ENCODE results near the gene MACIR.

GRCh38 chr5:103293719-103294118 lies 35.2 kb downstream of the MACIR start:
- TF ChIP-seq, protein P1, sequence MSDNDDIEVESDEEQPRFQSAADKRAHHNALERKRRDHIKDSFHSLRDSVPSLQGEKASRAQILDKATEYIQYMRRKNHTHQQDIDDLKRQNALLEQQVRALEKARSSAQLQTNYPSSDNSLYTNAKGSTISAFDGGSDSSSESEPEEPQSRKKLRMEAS (IDR thresholded peaks at IDR 0.05): no peak
- TF ChIP-seq TCF12 (IDR thresholded peaks at IDR 0.05; ENCODE audit: low read depth) (no peak), EP300 (IDR thresholded peaks at IDR 0.05; ENCODE audit: borderline replicate concordance) (no peak), CREB1 (IDR thresholded peaks at IDR 0.05; ENCODE audit: low read depth) (no peak)

All from Ishikawa (cell line).